Chondrocyte (in vitro differentiated cells): ENCODE results near the gene GPC3. TPM values are rescaled to one million over a fixed set of nuclear protein-coding genes. Genes with fewer than 3 reads are reported as not detected.

Experiments used
- DNase-seq: peaks from one replicate; pipeline ENCODE4 v3.0.0; 2021; ENCODE audit warnings: mixed read lengths, low spot score
- H3K27ac Mint-ChIP-seq: one replicate; pipeline ENCODE4 v1.8.0; 2021; ENCODE audit warnings: mild to moderate bottlenecking, moderate library complexity, mixed read lengths; ENCODE audit not compliant: unreplicated experiment
- H3K27me3 Mint-ChIP-seq: 2 replicates; pipeline ENCODE4 v1.8.0; 2021; ENCODE audit warnings: low read depth, mixed read lengths
- H3K36me3 Mint-ChIP-seq: 2 replicates; pipeline ENCODE4 v1.8.0; 2021; ENCODE audit warnings: low read depth, mixed read lengths
- H3K4me1 Mint-ChIP-seq: 2 replicates; pipeline ENCODE4 v1.8.0; 2021; ENCODE audit warnings: low read depth, mild to moderate bottlenecking, mixed read lengths
- H3K4me3 Mint-ChIP-seq: one replicate; pipeline ENCODE4 v1.8.0; 2021; ENCODE audit warnings: mild to moderate bottlenecking, moderate library complexity, mixed read lengths; ENCODE audit not compliant: unreplicated experiment
- H3K9me3 Mint-ChIP-seq: 2 replicates; pipeline ENCODE4 v1.8.0; 2021; ENCODE audit warnings: low read depth, mixed read lengths
- total RNA-seq: library from RNA; stranded (reverse); gene quantifications from 3 replicates; pipeline ENCODE4 v1.2.1, GENCODE V29; 2021
- TF ChIP-seq, protein P1 (sequence below): fragments of 200-600 bp; sonication (generic); IDR thresholded peaks from 2 replicates; pipeline ENCODE4 v1.5.0; 2021; ENCODE audit warnings: antibody characterized with exemption, mild to moderate bottlenecking, moderate library complexity

The GPC3 gene
- total RNA-seq, 1 donor from 2014 or later = 1.9 TPM

- no peak overlapping the region for H3K27ac Mint-ChIP-seq
- H3K9me3 Mint-ChIP-seq = no peaks in the 10 kb centered on the region
- no peaks in the 10 kb centered on the region for H3K27me3 Mint-ChIP-seq
- no peaks in the 10 kb centered on the region for H3K36me3 Mint-ChIP-seq
- TF ChIP-seq, protein P1, sequence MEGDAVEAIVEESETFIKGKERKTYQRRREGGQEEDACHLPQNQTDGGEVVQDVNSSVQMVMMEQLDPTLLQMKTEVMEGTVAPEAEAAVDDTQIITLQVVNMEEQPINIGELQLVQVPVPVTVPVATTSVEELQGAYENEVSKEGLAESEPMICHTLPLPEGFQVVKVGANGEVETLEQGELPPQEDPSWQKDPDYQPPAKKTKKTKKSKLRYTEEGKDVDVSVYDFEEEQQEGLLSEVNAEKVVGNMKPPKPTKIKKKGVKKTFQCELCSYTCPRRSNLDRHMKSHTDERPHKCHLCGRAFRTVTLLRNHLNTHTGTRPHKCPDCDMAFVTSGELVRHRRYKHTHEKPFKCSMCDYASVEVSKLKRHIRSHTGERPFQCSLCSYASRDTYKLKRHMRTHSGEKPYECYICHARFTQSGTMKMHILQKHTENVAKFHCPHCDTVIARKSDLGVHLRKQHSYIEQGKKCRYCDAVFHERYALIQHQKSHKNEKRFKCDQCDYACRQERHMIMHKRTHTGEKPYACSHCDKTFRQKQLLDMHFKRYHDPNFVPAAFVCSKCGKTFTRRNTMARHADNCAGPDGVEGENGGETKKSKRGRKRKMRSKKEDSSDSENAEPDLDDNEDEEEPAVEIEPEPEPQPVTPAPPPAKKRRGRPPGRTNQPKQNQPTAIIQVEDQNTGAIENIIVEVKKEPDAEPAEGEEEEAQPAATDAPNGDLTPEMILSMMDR = no peak
- DNase-seq = no peak
- H3K4me3 Mint-ChIP-seq = no peak overlapping the region
- peaks cover 6% of the 10 kb centered on the region for H3K4me1 Mint-ChIP-seq
Observed at GRCh38 chrX:133535066-133535465, 450.3 kb downstream of the GPC3 start.

- Mint-ChIP-seq H3K4me3 (no peak overlapping the region), H3K27me3 (no peaks in the 10 kb centered on the region), H3K9me3 (no peaks in the 10 kb centered on the region), H3K27ac (no peak overlapping the region), H3K36me3 (no peaks in the 10 kb centered on the region), H3K4me1 (peaks cover 6% of the 10 kb centered on the region)
- DNase-seq = no peak
- TF ChIP-seq, protein P1 = no peak
Observed at GRCh38 chrX:133534172-133534571, 451.2 kb downstream of the GPC3 start.

DNA sequence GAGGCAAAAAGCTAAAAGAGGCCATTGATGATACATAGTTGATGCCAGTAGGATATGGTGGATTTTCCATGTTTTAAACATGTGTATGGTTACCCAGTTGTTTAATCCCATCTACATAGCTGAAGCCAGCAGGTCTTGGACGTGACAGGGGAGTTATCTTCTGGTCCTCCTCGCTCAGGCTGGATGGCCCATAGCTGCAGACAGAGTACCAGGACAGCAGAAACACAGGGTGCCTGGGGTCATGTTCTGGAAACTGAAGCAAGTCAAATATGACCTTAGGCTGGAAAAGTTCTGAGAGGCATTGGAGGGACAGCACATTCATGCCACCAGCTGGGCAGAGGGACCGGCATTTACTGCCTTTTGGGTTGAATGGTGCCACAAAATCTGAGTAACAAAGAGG, 452.1 kb downstream of the GPC3 start:
- H3K9me3 Mint-ChIP-seq = no peaks in the 10 kb centered on the region
- no peaks in the 10 kb centered on the region for H3K36me3 Mint-ChIP-seq
- DNase-seq = no peak
- no peak overlapping the region for H3K27ac Mint-ChIP-seq
- no peak overlapping the region for H3K4me3 Mint-ChIP-seq
- no peaks in the 10 kb centered on the region for H3K27me3 Mint-ChIP-seq
- peaks cover 4% of the 10 kb centered on the region for H3K4me1 Mint-ChIP-seq
- TF ChIP-seq, protein P1 = no peak

- no peaks in the 10 kb centered on the region for H3K36me3 Mint-ChIP-seq
- no peaks in the 10 kb centered on the region for H3K27me3 Mint-ChIP-seq
- H3K27ac Mint-ChIP-seq = no peak overlapping the region
- H3K9me3 Mint-ChIP-seq = no peaks in the 10 kb centered on the region
- peaks cover 6% of the 10 kb centered on the region for H3K4me1 Mint-ChIP-seq
- TF ChIP-seq, protein P1 = no peak
- H3K4me3 Mint-ChIP-seq = no peak overlapping the region
- DNase-seq = no peak
Observed at GRCh38 chrX:133530960-133531359, 454.4 kb downstream of the GPC3 start.

DNA sequence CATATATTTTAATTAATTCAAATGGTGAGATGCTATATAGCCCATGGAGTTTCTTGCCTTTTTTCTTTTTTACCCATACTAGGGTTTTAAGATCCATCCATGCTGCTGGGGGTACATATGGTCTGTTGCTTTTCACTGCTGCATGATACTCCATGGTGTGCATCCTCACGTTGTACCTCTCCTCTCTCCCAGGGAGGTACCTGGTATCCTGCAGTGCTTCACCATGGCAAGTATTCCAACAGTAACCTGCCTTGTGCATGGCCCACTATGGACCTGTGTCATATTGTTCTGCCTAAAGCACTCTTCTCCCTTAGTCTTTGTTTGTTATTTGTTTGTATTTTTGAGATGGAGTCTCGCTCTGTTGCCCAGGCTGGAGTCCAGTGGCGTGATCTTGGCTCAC, 455.8 kb downstream of the GPC3 start:
- TF ChIP-seq, protein P1 = no peak
- Mint-ChIP-seq H3K4me1 (peaks cover 6% of the 10 kb centered on the region), H3K36me3 (no peaks in the 10 kb centered on the region), H3K27me3 (no peaks in the 10 kb centered on the region), H3K9me3 (no peaks in the 10 kb centered on the region), H3K27ac (no peak overlapping the region), H3K4me3 (no peak overlapping the region)
- no peak for DNase-seq
